ENCODE measurements around the gene PLAU.
"Not testable (repeated sequence)": the region's sequence is repeated elsewhere in the genome, so short reads cannot be mapped to it uniquely, and the experiment has no call there.

Gene PLAU

GRCh38 chr10:73894245-73894971, 16.5 kb upstream of the PLAU start:
- peak overlapping the region; percentile 100 for H3K27ac ChIP-seq
- DNase-seq (ENCODE audit: low read depth, low spot score): no peak

DNA sequence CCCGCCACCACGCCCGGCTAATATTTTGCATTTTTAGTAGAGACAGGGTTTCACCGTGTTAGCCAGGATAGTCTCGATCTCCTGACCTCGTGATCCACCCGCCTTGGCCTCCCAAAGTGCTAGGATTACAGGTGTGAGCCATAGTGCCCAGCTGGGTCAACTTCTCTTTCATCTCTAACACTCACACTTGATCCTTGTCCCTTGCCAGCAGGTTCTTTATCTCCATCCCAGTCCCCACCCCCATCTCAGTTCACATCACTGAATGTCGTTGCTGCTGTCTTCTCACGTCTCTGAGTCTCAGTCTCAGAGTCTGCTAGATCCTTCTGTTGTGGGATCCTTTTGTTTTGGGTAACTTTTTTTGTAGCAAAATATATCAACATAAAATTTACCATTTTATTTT, 15.6 kb upstream of the PLAU start:
- not testable (repeated sequence) for H3K27ac ChIP-seq; DNase-seq (ENCODE audit: low read depth, low spot score)

GRCh38 chr10:73897693-73898092, 13.2 kb upstream of the PLAU start:
- peak overlapping the region; percentile 96 for H3K27ac ChIP-seq
- DNase-seq (ENCODE audit: low read depth, low spot score): no peak

- no peak for DNase-seq (ENCODE audit: low read depth, low spot score)
- peak overlapping the region; percentile 96 for H3K27ac ChIP-seq
Measured at GRCh38 chr10:73898730-73899410, 12.1 kb upstream of the PLAU start.

GRCh38 chr10:73899423-73899822, 11.5 kb upstream of the PLAU start:
- no peak for DNase-seq (ENCODE audit: low read depth, low spot score)
- H3K27ac ChIP-seq: peak overlapping the region; percentile 96

DNA sequence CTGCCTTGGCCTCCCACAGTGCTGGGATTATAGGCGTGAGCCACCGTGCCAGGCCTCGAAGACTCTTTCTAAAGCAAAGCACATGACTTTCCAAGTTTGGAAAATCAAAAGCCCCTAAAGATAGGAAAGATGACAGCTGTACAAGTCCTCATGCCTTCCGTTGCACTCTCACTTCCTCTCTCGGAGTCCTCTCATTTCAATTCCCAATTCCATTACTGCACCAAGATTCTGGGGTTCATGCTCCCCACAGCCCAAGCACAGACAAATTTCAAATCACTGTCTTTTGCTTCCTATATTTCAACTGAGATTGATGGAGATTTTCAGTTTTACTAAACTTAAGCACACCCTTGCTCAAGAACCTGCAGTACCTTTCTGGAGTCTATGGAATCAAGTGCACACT, 10.9 kb upstream of the PLAU start:
- H3K27ac ChIP-seq: peak overlapping the region; percentile 96
- DNase-seq (ENCODE audit: low read depth, low spot score): no peak

DNA sequence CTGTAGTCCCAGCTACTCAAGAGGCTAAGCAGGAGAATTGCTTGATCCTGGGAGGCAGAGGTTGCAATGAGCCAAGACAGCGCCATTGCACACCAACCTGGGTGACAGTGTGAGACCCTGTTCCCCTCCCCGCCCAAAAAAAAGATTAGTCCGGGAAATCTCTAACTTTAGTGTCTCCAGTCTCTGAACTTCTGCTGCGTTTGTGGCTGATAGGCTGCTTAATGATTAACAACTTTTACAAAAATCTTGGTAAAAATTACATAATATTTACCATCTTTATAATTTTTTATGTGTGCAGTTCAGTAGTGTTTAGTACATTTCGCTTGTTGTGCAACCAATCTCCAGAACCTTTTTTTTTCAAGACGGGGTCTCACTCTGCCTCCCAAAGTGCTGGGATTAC, 9.7 kb upstream of the PLAU start:
- no peak for DNase-seq (ENCODE audit: low read depth, low spot score)
- H3K27ac ChIP-seq: no peak overlapping the region

DNA sequence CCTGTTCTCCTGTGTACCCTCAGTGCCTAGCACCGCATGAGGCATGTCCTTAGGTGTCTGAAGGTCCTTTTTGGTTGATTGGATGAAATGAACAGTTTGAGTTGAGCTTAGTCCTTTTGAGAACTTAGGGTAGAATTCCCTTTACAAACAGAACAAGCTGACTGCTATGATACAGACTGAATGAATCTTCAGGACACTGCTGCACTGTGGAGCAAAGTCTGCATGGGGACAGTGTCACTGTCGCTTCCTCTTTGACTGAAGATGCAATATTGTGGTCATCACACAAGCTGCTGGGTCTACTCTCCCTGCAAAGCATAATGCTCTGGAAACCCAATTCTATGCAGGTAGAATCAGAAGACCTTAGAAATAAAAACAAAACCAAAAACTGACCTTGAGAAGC, 8.6 kb upstream of the PLAU start:
- no peak overlapping the region for H3K27ac ChIP-seq
- DNase-seq (ENCODE audit: low read depth, low spot score): no peak

DNA sequence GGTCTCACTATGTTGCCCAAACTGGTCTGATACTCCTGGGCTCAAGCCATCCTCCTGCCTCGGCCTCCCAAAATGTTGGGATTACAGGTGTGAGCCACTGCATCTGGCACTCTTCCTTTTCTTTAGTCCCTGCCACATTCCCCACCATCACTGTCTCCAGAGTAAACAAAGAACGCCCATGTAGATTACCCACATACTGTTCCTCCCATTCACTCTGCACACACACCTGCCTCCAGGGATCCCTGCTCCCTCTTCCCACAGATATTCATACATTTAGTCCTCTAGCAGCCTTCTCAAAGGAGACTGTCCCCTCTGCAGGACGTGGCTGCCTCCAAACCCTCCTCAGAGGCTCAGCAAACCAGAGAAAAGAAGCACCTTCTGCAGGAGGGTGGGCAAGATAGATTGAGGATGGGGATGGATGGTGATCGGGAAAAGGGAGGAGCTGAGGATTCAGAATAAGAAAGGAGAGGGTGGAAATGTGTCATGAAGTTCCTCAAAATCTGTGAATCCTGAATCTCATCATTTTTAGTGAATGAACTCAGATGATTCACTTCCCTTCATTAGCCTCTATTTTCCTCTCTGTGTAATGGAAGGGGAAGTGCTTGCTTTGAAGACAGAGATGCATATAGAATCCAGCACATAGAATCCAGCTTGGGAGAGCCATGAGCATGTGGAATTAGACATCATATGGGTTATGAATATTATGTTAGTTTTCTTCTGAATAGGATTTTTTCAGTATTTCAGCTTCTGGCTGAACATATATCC, 5.5 kb upstream of the PLAU start:
- H3K27ac ChIP-seq: peak overlapping the region; percentile 95
- no peak for DNase-seq (ENCODE audit: low read depth, low spot score)

- H3K27ac ChIP-seq: peak overlapping the region; percentile 95
- no peak for DNase-seq (ENCODE audit: low read depth, low spot score)
Measured at GRCh38 chr10:73906524-73907447, 4.1 kb upstream of the PLAU start.

- peak overlapping the region; percentile 95 for H3K27ac ChIP-seq
- no peak for DNase-seq (ENCODE audit: low read depth, low spot score)
Measured at GRCh38 chr10:73907841-73908517, 3.0 kb upstream of the PLAU start.

DNA sequence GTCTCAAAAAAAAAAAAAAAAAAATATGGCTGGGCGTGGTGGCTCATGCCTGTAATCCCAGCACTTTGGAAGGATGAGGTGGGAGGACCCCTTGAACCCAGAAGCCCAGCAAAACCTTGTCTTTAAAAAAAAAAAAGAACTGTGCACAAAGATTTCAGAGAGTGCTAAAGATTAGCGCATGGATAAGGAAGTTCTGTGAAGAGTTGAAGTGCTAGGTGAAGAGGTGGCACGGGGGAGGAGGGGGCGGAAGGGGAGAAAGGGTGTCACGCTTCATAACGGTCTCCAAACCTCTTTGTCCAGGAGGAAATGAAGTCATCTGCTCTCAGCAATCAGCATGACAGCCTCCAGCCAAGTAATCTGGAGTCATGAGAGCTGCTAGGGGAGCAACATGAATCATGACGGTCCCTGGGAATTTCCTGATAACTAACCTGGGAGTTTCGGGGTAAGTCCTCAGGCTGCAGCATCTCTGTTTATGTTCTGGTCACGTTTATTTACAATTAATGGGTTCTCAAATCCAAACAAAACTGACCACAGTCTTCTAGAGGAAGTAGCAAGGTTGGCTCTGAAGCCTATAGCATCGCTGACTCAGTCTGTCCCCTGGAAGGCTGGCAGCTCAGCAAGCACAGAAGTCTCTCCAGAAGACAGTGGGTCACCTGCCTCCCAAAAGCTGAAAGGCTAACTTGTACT, 1.9 kb upstream of the PLAU start:
- peak; percentile 99 for DNase-seq (ENCODE audit: low read depth, low spot score)
- H3K27ac ChIP-seq: peak overlapping the region; percentile 95

DNA sequence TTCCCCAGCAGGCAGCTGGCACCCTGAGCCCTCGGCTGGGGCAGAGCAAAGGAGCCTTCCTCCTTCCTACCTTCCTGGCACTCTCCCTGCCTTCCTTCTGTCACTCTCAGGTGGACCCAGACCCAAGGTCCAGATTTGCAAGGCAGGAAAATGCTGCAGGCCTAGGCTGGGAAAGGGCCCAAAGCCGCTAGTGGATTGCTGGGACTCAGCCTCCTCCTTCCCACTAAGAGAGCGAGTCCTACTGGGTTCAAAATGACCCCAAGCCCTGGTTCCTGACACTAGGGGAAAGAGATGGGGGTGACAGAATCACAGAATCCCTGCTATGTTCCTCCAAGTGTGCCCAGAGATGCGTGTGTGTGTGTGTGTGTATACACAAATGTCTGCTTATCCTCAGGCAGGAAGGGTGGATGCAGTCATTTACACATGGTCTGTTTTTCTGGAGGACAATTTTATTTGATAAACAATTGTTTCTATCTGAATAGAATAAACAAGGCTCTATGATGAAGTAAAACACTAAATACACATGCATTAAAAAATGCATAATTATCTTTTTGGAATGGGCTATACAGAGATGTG, 1.3 kb upstream of the PLAU start:
- H3K27ac ChIP-seq: peak overlapping the region; percentile 95

DNA sequence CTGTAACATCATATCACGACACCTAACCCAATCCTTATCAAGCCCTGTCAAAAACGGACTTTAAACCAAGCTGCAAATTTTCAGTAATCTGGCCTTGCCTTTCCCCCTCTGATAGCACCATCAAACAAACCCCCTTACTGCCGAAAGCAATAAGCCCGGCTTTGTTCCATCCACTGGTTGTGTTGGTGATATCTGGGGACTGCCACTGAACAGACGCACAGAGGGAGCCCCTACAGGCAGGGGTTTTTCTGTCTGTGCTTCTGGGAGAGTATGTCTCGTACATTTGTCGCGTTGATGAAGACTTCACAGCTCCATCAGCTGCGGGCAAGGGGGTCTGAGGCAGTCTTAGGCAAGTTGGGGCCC, 550 bp upstream of the PLAU start:
- DNase-seq (ENCODE audit: low read depth, low spot score): no peak
- H3K27ac ChIP-seq: peak overlapping the region; percentile 95

More for the DNA sequence above, 1.3 kb upstream of the PLAU start:
- DNase-seq (ENCODE audit: low read depth, low spot score): no peak

- peak overlapping the region; percentile 95 for H3K27ac ChIP-seq
- no peak for DNase-seq (ENCODE audit: low read depth, low spot score)
Measured at GRCh38 chr10:73911553-73912004, 647 bp downstream of the PLAU start.

DNA sequence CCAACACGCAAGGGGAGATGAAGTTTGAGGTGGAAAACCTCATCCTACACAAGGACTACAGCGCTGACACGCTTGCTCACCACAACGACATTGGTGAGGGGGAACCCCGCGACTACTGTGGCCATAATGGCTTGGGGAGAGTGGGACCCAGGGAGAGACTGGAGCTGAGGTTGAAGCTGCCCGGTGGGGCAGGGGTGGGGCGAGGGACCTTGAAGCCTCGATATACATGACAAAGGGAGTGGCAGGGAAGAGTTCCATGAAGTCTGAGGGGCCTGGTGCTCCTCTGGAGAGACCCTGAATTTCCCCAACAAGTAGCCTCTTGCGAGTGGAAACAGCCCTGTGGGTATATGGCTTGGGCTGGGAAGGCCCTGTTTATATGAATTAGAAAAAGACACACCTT, 3.1 kb downstream of the PLAU start:
- peak overlapping the region; percentile 95 for H3K27ac ChIP-seq
- no peak for DNase-seq (ENCODE audit: low read depth, low spot score)

DNA sequence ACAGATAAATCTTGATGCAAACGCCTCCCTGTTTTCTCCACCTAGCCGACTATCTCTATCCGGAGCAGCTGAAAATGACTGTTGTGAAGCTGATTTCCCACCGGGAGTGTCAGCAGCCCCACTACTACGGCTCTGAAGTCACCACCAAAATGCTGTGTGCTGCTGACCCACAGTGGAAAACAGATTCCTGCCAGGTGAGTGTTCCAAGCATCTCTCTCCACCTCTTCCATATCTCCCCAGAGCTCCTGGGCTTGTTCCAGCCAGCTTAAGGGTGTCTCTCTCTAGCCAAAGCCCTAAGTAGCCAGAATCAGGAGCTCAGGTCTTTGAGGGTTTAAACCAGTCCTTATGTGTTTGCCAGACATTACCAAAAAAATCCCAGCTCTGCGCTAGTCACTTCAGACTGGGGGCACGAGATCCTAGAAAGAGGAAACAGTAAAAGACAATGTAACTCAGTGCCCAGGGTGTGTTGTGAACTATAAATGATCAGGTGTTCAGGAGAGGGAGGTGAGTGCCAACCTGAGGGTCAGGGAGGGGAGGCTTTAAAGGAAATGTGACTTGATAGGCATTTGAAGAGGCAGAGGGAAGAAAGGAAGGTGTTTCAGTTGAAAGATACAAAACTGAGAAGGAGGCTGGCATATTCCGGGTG, 4.4 kb downstream of the PLAU start:
- peak overlapping the region; percentile 95 for H3K27ac ChIP-seq
- no peak for DNase-seq (ENCODE audit: low read depth, low spot score)
